Upper lobe of left lung (tissue), 6 donors: ENCODE measurements around the gene ADAMTS7. TPM values are rescaled to one million over a fixed set of nuclear protein-coding genes. Genes with fewer than 3 reads are reported as not detected.
"Not testable (repeated sequence)": the region's sequence is repeated elsewhere in the genome, so short reads cannot be mapped to it uniquely, and the experiment has no call there.

Experiments used
- ATAC-seq, 2 donors: fragments of 200-7000 bp; cut with Tn5 transposase; one replicate each; pipeline ENCODE4 v1.9.1; 2022; ENCODE audit warnings: mild to moderate bottlenecking in 2 of 2, moderate library complexity in 2 of 2; ENCODE audit not compliant: low FRiP score in 2 of 2
- DNase-seq, 2 donors: peaks; one replicate each; pipeline ENCODE4 v3.0.0-alpha.2; 2019 to 2020
- H3K27ac ChIP-seq, 4 donors: fragments of 200-600 bp; sonication (generic); one replicate each; pipeline ENCODE4 v1.5.1; 2016 to 2019
- H3K27me3 ChIP-seq, 4 donors: fragments of 200-600 bp; sonication (generic); one replicate each; pipeline ENCODE4 v1.5.1; 2017 to 2019
- H3K36me3 ChIP-seq, 4 donors: fragments of 200-600 bp; sonication (generic); one replicate each; pipeline ENCODE4 v1.5.1; 2016 to 2019
- H3K4me1 ChIP-seq, 4 donors: fragments of 200-600 bp; sonication (generic); one replicate each; pipeline ENCODE4 v1.5.1; 2018 to 2019
- H3K4me3 ChIP-seq, 4 donors: fragments of 200-600 bp; sonication (generic); one replicate each; pipeline ENCODE4 v1.5.1; 2017 to 2019; ENCODE audit warnings: mild to moderate bottlenecking in 2 of 4, moderate library complexity in 1 of 4
- H3K9me3 ChIP-seq, 4 donors: fragments of 200-600 bp; sonication (generic); one replicate each; pipeline ENCODE4 v1.5.1; 2018 to 2019
- CTCF ChIP-seq, 6 experiments: fragments of 450-650 bp in 4 of 6; fragments of 200-600 bp in 2 of 6; sonication (generic) in 2 of 6; IDR thresholded peaks; one replicate each; pipeline ENCODE4 v1.5.1; 2016 to 2019; ENCODE audit warnings: antibody characterized with exemption in 6 of 6
- EP300 ChIP-seq, 4 donors: sonication (generic); formaldehyde crosslinking; IDR thresholded peaks; one replicate each; pipeline ENCODE4 v1.5.1; 2017; ENCODE audit warnings: antibody characterized with exemption in 4 of 4, control low read depth in 2 of 4
- POLR2A ChIP-seq, 4 donors: fragments of 450-650 bp; IDR thresholded peaks; one replicate each; pipeline ENCODE4 v1.5.1; 2016 to 2017; ENCODE audit warnings: antibody characterized with exemption in 4 of 4, mild to moderate bottlenecking in 2 of 4
- POLR2AphosphoS5 ChIP-seq, 2 donors: sonication (generic); formaldehyde crosslinking; IDR thresholded peaks; one replicate each; pipeline ENCODE4 v1.5.1; 2017; ENCODE audit warnings: antibody characterized with exemption in 2 of 2
- WGBS, 2 donors: methylation state at CpG; one replicate each; pipeline ENCODE4 v1.1.5; 2017 to 2018; 5-methylcytosine and 5-hydroxymethylcytosine counted together
- total RNA-seq, 6 donors: library from RNA; depleted of rRNA in 4 of 6; stranded (reverse); fragments of >200 nt in 4 of 6; gene quantifications; one replicate each; pipeline versions ENCODE4 v1.1.0 to v1.2.1, GENCODE V29; 2016 to 2021
- donor health status: DM: no; HTN: no; CAD: no; lungs with moderate emphysema.
- donor health status: DM: no; HTN: yes; CAD: no; lungs with severe emphysema.

Gene ADAMTS7
- total RNA-seq, 6 donors from 2014 or later: 1.8 to 10.2 (median 5.1) TPM

GRCh38 chr15:78737187-78737820 is 74.0 kb downstream of the ADAMTS7 start:
- Histone ChIP-seq H3K9me3 (no peaks in the 10 kb centered on the region), H3K4me3 (no peak overlapping the region), H3K27ac (no peak overlapping the region), H3K4me1 (peaks cover 0 to 5% (median 1%) of the 10 kb centered on the region in 4 donors), H3K27me3 (no peaks in the 10 kb centered on the region), H3K36me3 (no peaks in the 10 kb centered on the region)
- DNase-seq (no peak), ATAC-seq (no peak)
- WGBS, 2 donors: 78 to 92% methylated on average over 9 of the region's 9 CpGs
- TF ChIP-seq POLR2AphosphoS5 (IDR thresholded peaks at IDR 0.05) (no peak), POLR2A (IDR thresholded peaks at IDR 0.05) (no peak), CTCF (IDR thresholded peaks at IDR 0.05) (no peak), EP300 (IDR thresholded peaks at IDR 0.05) (no peak)

GRCh38 chr15:78736286-78736685 is 75.0 kb downstream of the ADAMTS7 start:
- H3K36me3 ChIP-seq, ATAC-seq, H3K27ac ChIP-seq, H3K9me3 ChIP-seq, H3K27me3 ChIP-seq, DNase-seq, H3K4me1 ChIP-seq, H3K4me3 ChIP-seq: not testable (repeated sequence)
- WGBS, 2 donors: 70 to 84% methylated on average over 4 of the region's 4 CpGs

- H3K36me3 ChIP-seq: no peaks in the 10 kb centered on the region
- no peak overlapping the region for H3K4me3 ChIP-seq
- DNase-seq: no peak
- no peak overlapping the region for H3K27ac ChIP-seq
- H3K9me3 ChIP-seq: no peaks in the 10 kb centered on the region
- 81 to 86% methylated on average over 7 to 8 of the region's 8 CpGs for WGBS, 2 donors
- H3K4me1 ChIP-seq: peaks cover 0 to 5% (median 1%) of the 10 kb centered on the region in 4 donors
- TF ChIP-seq EP300 (IDR thresholded peaks at IDR 0.05) (no peak), CTCF (IDR thresholded peaks at IDR 0.05) (no peak)
- H3K27me3 ChIP-seq: no peaks in the 10 kb centered on the region
- no peak for ATAC-seq
Measured at GRCh38 chr15:78734451-78735064, 76.7 kb downstream of the ADAMTS7 start.

GRCh38 chr15:78732634-78733033 is 78.6 kb downstream of the ADAMTS7 start:
- no peaks in the 10 kb centered on the region for H3K9me3 ChIP-seq
- no peak for ATAC-seq
- H3K36me3 ChIP-seq: no peaks in the 10 kb centered on the region
- no peaks in the 10 kb centered on the region for H3K27me3 ChIP-seq
- H3K27ac ChIP-seq: no peak overlapping the region
- WGBS, 2 donors: 65 to 90% methylated on average over 2 of the region's 2 CpGs
- no peaks in the 10 kb centered on the region for H3K4me1 ChIP-seq
- TF ChIP-seq EP300 (IDR thresholded peaks at IDR 0.05) (no peak), POLR2A (IDR thresholded peaks at IDR 0.05) (no peak), CTCF (IDR thresholded peaks at IDR 0.05) (no peak), POLR2AphosphoS5 (IDR thresholded peaks at IDR 0.05) (no peak)
- DNase-seq: no peak
- no peak overlapping the region for H3K4me3 ChIP-seq

GRCh38 chr15:78730955-78731354 is 80.3 kb downstream of the ADAMTS7 start:
- Histone ChIP-seq H3K27me3 (no peaks in the 10 kb centered on the region), H3K27ac (no peak overlapping the region), H3K9me3 (no peaks in the 10 kb centered on the region), H3K4me1 (no peaks in the 10 kb centered on the region), H3K4me3 (no peak overlapping the region), H3K36me3 (no peaks in the 10 kb centered on the region)
- 90 to 92% methylated on average over 6 of the region's 6 CpGs for WGBS, 2 donors
- TF ChIP-seq POLR2A (IDR thresholded peaks at IDR 0.05) (no peak), CTCF (IDR thresholded peaks at IDR 0.05) (no peak)
- DNase-seq (no peak), ATAC-seq (no peak)

GRCh38 chr15:78728427-78728826 is 82.8 kb downstream of the ADAMTS7 start:
- not testable (repeated sequence) for ATAC-seq, H3K9me3 ChIP-seq, H3K4me3 ChIP-seq, DNase-seq, H3K27me3 ChIP-seq, H3K27ac ChIP-seq, H3K36me3 ChIP-seq, H3K4me1 ChIP-seq
- 33 to 50% methylated on average over 1 of the region's 1 CpG for WGBS, 2 donors
